Measurements from ENCODE around the gene TBC1D22B. TPM values are rescaled to one million over a fixed set of nuclear protein-coding genes. Genes with fewer than 3 reads are reported as not detected.

Gene TBC1D22B
- total and polyA plus RNA-seq, 8 donors, result 3.5 to 16.3 (median 6.2) TPM

GRCh38 chr6:37241775-37242428, 15.7 kb upstream of the TBC1D22B start:
- TF ChIP-seq POLR2A (IDR thresholded peaks at IDR 0.05) (no peak), CTCF (IDR thresholded peaks at IDR 0.05) (no peak), EP300 (IDR thresholded peaks at IDR 0.05) (no peak), POLR2AphosphoS5 (IDR thresholded peaks at IDR 0.05) (no peak)
- Histone ChIP-seq H3K27me3 (no peaks in the 10 kb centered on the region), H3K36me3 (no peaks in the 10 kb centered on the region), H3K27ac (peak overlapping the region in 4 of 5 donors; percentile 74 to 85 (median 78)), H3K4me3 (no peak overlapping the region), H3K9me3 (no peaks in the 10 kb centered on the region), H3K4me1 (peaks cover 25 to 48% (median 35%) of the 10 kb centered on the region in 4 donors)
- intact Hi-C loops (cut with DNase I; ENCODE audit: low total_unique reads), result no loop called here
- DNase-seq, result no peak
- 78 to 84% (median 80%) methylated on average over 5 of the region's 5 CpGs for WGBS, 5 donors

GRCh38 chr6:37242429-37243052, 15.0 kb upstream of the TBC1D22B start:
- TF ChIP-seq POLR2AphosphoS5 (IDR thresholded peaks at IDR 0.05) (peak in 2 of 3 donors; percentile 17 to 23), EP300 (IDR thresholded peaks at IDR 0.05) (no peak)
- H3K9me3 ChIP-seq, result no peaks in the 10 kb centered on the region
- no peak overlapping the region for H3K4me3 ChIP-seq
- intact Hi-C loops (cut with DNase I; ENCODE audit: low total_unique reads), result no loop called here
- no peaks in the 10 kb centered on the region for H3K36me3 ChIP-seq
- 75 to 91% (median 84%) methylated on average over 1 of the region's 1 CpG for WGBS, 5 donors
- DNase-seq, result peak in 1 of 2 donors; percentile 63
- H3K27ac ChIP-seq, result peak overlapping the region; percentile 52 to 85 (median 74)
- peaks cover 25 to 48% (median 35%) of the 10 kb centered on the region in 4 donors for H3K4me1 ChIP-seq
- no peaks in the 10 kb centered on the region for H3K27me3 ChIP-seq

DNA sequence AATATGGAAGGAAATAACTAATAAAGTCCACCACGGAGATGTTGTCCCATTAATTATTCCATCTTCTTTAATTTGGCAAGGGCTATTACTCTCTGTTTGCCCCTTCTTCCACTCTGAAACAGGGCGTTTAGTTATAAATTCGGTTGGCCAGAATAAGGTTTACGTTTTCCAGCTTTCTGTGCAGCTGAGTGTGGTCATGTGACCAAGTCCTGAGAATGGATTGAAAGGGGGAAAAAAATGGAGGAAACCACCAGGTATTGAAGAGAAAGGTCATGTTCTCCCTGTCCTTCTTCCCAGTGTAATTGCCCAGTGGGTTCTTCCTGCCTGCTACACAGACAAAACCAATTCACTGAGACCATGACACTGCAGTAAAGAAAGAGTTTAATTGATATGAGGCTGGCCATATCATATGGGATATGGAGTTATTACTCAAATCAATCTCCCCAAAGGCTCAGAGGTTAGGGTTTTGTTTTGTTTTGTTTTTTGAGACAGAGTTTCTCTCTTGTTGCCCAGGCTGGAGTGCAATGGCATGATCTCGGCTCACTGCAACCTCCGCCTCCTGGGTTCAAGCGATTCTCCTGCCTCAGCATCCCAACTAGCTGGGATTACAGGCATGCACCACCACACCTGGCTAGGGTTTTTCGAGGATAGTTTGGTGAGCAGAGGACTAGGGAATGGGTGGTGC, 14.3 kb upstream of the TBC1D22B start:
- peaks cover 25 to 48% (median 35%) of the 10 kb centered on the region in 4 donors for H3K4me1 ChIP-seq

GRCh38 chr6:37243816-37244370, 13.7 kb upstream of the TBC1D22B start:
- no peaks in the 10 kb centered on the region for H3K9me3 ChIP-seq
- TF ChIP-seq POLR2AphosphoS5 (IDR thresholded peaks at IDR 0.05) (no peak), POLR2A (IDR thresholded peaks at IDR 0.05) (no peak), CTCF (IDR thresholded peaks at IDR 0.05) (no peak), EP300 (IDR thresholded peaks at IDR 0.05) (no peak)
- intact Hi-C loops (cut with DNase I; ENCODE audit: low total_unique reads), result no loop called here
- peaks cover 25 to 47% (median 35%) of the 10 kb centered on the region in 4 donors for H3K4me1 ChIP-seq
- DNase-seq, result peak in 1 of 2 donors; percentile 16
- no peaks in the 10 kb centered on the region for H3K27me3 ChIP-seq
- H3K27ac ChIP-seq, result peak overlapping the region in 4 of 5 donors; percentile 74 to 85 (median 78)
- WGBS, 5 donors, result 56 to 71% (median 61%) methylated on average over 3 of the region's 3 CpGs
- no peaks in the 10 kb centered on the region for H3K36me3 ChIP-seq
- H3K4me3 ChIP-seq, result no peak overlapping the region

More for the DNA sequence above, 14.3 kb upstream of the TBC1D22B start:
- peak overlapping the region in 4 of 5 donors; percentile 74 to 85 (median 78) for H3K27ac ChIP-seq
- H3K9me3 ChIP-seq, result no peaks in the 10 kb centered on the region
- TF ChIP-seq POLR2AphosphoS5 (IDR thresholded peaks at IDR 0.05), result no peak
- no peak for TF ChIP-seq POLR2A (IDR thresholded peaks at IDR 0.05)
- no peak for TF ChIP-seq EP300 (IDR thresholded peaks at IDR 0.05)
- TF ChIP-seq CTCF (IDR thresholded peaks at IDR 0.05), result no peak
- WGBS, 5 donors, result 82 to 89% (median 86%) methylated on average over 8 of the region's 8 CpGs
- no peak for DNase-seq
- no peaks in the 10 kb centered on the region for H3K36me3 ChIP-seq
- H3K4me3 ChIP-seq, result no peak overlapping the region
- no peaks in the 10 kb centered on the region for H3K27me3 ChIP-seq
- intact Hi-C loops (cut with DNase I; ENCODE audit: low total_unique reads), result no loop called here
